IMR-90 (cell line): ENCODE data around the gene WNT7A.

Experiments used
- CTCF ChIP-seq: conservative IDR thresholded peaks from 2 replicates; pipeline ENCODE4 v1.5.1; 2012; ENCODE audit warnings: mild to moderate bottlenecking, low read depth, low read length, improper control_type of control experiment
- MAZ ChIP-seq: IDR thresholded peaks from 2 replicates; pipeline ENCODE4 v1.6.1; 2012; ENCODE audit warnings: low read depth, mild to moderate bottlenecking, low read length, improper control_type of control experiment, moderate library complexity, borderline replicate concordance
- POLR2A ChIP-seq: IDR thresholded peaks from 2 replicates; pipeline ENCODE4 v1.6.1; 2012; ENCODE audit warnings: mild to moderate bottlenecking, low read depth, low read length

- TF ChIP-seq MAZ = no peak
- TF ChIP-seq CTCF = no peak
- TF ChIP-seq POLR2A = no peak
Measured at GRCh38 chr3:13867732-13868131, 12.1 kb downstream of the WNT7A start.
